Right lung (tissue), 5 donors: ENCODE data around the gene TTC13. TPM values are rescaled to one million over a fixed set of nuclear protein-coding genes. Genes with fewer than 3 reads are reported as not detected.

ENCODE experiments used
- DNase-seq, 2 donors: peaks; one replicate each; pipeline ENCODE4 v3.0.0-alpha.2; 2013
- polyA plus RNA-seq, 5 donors: library from polyadenylated mRNA; unstranded; fragments of 120-200 nt; gene quantifications; one replicate each; pipeline versions ENCODE4 v1.2.1 to v1.2.3, GENCODE V29; 2013; ENCODE audit warnings: inconsistent platforms in 1 of 5, low replicate concordance in 1 of 5; ENCODE audit not compliant: insufficient read length in 5 of 5, insufficient read depth in 1 of 5

TTC13 gene
- polyA plus RNA-seq, 5 donors: 19.4 to 29.9 (median 28.4) TPM

GRCh38 chr1:230907472-230908205 lies 71.0 kb downstream of the TTC13 start:
- no peak for DNase-seq

GRCh38 chr1:230906226-230906625 lies 72.4 kb downstream of the TTC13 start:
- DNase-seq: no peak

- no peak for DNase-seq
Measured at GRCh38 chr1:230905733-230906132, 72.9 kb downstream of the TTC13 start.

- DNase-seq: no peak
Measured at GRCh38 chr1:230902349-230902923, 76.2 kb downstream of the TTC13 start.

GRCh38 chr1:230901671-230902070 lies 77.0 kb downstream of the TTC13 start:
- DNase-seq: peak; percentile 52 to 61

GRCh38 chr1:230900984-230901383 lies 77.7 kb downstream of the TTC13 start:
- no peak for DNase-seq

GRCh38 chr1:230899841-230900251 lies 78.8 kb downstream of the TTC13 start:
- peak; percentile 44 to 56 for DNase-seq

- DNase-seq: no peak
Measured at GRCh38 chr1:230898748-230899147, 79.9 kb downstream of the TTC13 start.

- DNase-seq: no peak
Measured at GRCh38 chr1:230898144-230898543, 80.5 kb downstream of the TTC13 start.

GRCh38 chr1:230896779-230897178 lies 81.9 kb downstream of the TTC13 start:
- peak; percentile 54 to 61 for DNase-seq

- no peak for DNase-seq
Measured at GRCh38 chr1:230895452-230895851, 83.2 kb downstream of the TTC13 start.

GRCh38 chr1:230894664-230895063 lies 84.0 kb downstream of the TTC13 start:
- DNase-seq: no peak

- DNase-seq: no peak
Measured at GRCh38 chr1:230894032-230894431, 84.6 kb downstream of the TTC13 start.

- DNase-seq: no peak
Measured at GRCh38 chr1:230892018-230892491, 86.6 kb downstream of the TTC13 start.

GRCh38 chr1:230891413-230891812 lies 87.2 kb downstream of the TTC13 start:
- no peak for DNase-seq

GRCh38 chr1:230884646-230885045 lies 94.0 kb downstream of the TTC13 start:
- DNase-seq: no peak

- DNase-seq: no peak
Measured at GRCh38 chr1:230883967-230884366, 94.7 kb downstream of the TTC13 start.

- no peak for DNase-seq
Measured at GRCh38 chr1:230879778-230880177, 98.9 kb downstream of the TTC13 start.

GRCh38 chr1:230878591-230878990 lies 100.1 kb downstream of the TTC13 start:
- no peak for DNase-seq

- DNase-seq: no peak
Measured at GRCh38 chr1:230877924-230878590, 100.6 kb downstream of the TTC13 start.

- DNase-seq: no peak
Measured at GRCh38 chr1:230877146-230877923, 101.3 kb downstream of the TTC13 start.

GRCh38 chr1:230876660-230877059 lies 102.0 kb downstream of the TTC13 start:
- no peak for DNase-seq
